HG03025 (cell line): ENCODE measurements around the gene NKX2-4.

Experiments used
- ATAC-seq: cut with Tn5 transposase; IDR thresholded peaks from one replicate; pipeline ENCODE4 v1.9.1; 2021; ENCODE audit warnings: mild to moderate bottlenecking, moderate library complexity; ENCODE audit not compliant: unreplicated experiment, low FRiP score

Gene NKX2-4

GRCh38 chr20:21395051-21395665 is 2.2 kb downstream of the NKX2-4 start:
- no peak for ATAC-seq

GRCh38 chr20:21394551-21394950 is 2.8 kb downstream of the NKX2-4 start:
- no peak for ATAC-seq

- no peak for ATAC-seq
These were observed 3.4 kb downstream of the NKX2-4 start for GRCh38 chr20:21393816-21394519.

- ATAC-seq: no peak
These were observed 4.2 kb downstream of the NKX2-4 start for GRCh38 chr20:21393166-21393565.

- ATAC-seq: no peak
These were observed 5.4 kb downstream of the NKX2-4 start for GRCh38 chr20:21391972-21392352.

- no peak for ATAC-seq
These were observed 5.9 kb downstream of the NKX2-4 start for GRCh38 chr20:21391185-21391971.

- ATAC-seq: no peak
These were observed 6.6 kb downstream of the NKX2-4 start for GRCh38 chr20:21390768-21391167.

GRCh38 chr20:21389368-21389767 is 8.0 kb downstream of the NKX2-4 start:
- ATAC-seq: no peak

- ATAC-seq: no peak
These were observed 8.8 kb downstream of the NKX2-4 start for GRCh38 chr20:21388566-21388965.

- no peak for ATAC-seq
These were observed 9.8 kb downstream of the NKX2-4 start for GRCh38 chr20:21387528-21387927.

GRCh38 chr20:21386111-21386510 is 11.2 kb downstream of the NKX2-4 start:
- ATAC-seq: no peak

GRCh38 chr20:21384308-21384892 is 12.9 kb downstream of the NKX2-4 start:
- ATAC-seq: no peak

GRCh38 chr20:21381619-21382018 is 15.7 kb downstream of the NKX2-4 start:
- ATAC-seq: no peak

GRCh38 chr20:21380711-21381110 is 16.6 kb downstream of the NKX2-4 start:
- no peak for ATAC-seq

- no peak for ATAC-seq
These were observed 19.1 kb downstream of the NKX2-4 start for GRCh38 chr20:21378259-21378658.

GRCh38 chr20:21377701-21378100 is 19.6 kb downstream of the NKX2-4 start:
- ATAC-seq: no peak

GRCh38 chr20:21376626-21377025 is 20.7 kb downstream of the NKX2-4 start:
- no peak for ATAC-seq

GRCh38 chr20:21373436-21373835 is 23.9 kb downstream of the NKX2-4 start:
- ATAC-seq: no peak

GRCh38 chr20:21372016-21372415 is 25.3 kb downstream of the NKX2-4 start:
- ATAC-seq: no peak

- ATAC-seq: no peak
These were observed 26.1 kb downstream of the NKX2-4 start for GRCh38 chr20:21371193-21371592.

- no peak for ATAC-seq
These were observed 28.5 kb downstream of the NKX2-4 start for GRCh38 chr20:21368791-21369190.
